Activated CD8-positive, alpha-beta T cell treated with anti-CD3 and anti-CD28 coated beads, Interleukin-2, amount 10 ng/mL, durations not matched to agents 7 days and 5 days (primary cell): ENCODE measurements around the gene SFI1. TPM values are rescaled to one million over a fixed set of nuclear protein-coding genes. Genes with fewer than 3 reads are reported as not detected.

Source experiments
- ATAC-seq: fragments of 150-1000 bp; cut with Tn5 transposase; one replicate; pipeline ENCODE4 v1.10.0; 2021; ENCODE audit warnings: moderate library complexity
- CTCF ChIA-PET: fragments of 350-600 bp; sonication (Branson Sonifier 250); formaldehyde crosslinking; loops from one replicate; lab custom pipeline; 2021; ENCODE audit warnings: antibody characterized with exemption; lab: Charles Lee
- POLR2A ChIA-PET: fragments of 350-600 bp; sonication (Branson Sonifier 250); formaldehyde crosslinking; loops from one replicate; lab custom pipeline; 2021; ENCODE audit warnings: antibody characterized with exemption; lab: Charles Lee
- DNase-seq: peaks from one replicate; pipeline ENCODE4 v3.0.0-alpha.2; 2020
- H3K27ac Mint-ChIP-seq: one replicate; pipeline ENCODE4 v1.8.0; 2021; ENCODE audit warnings: mild to moderate bottlenecking, mixed read lengths
- H3K27me3 Mint-ChIP-seq: one replicate; pipeline ENCODE4 v1.8.0; 2021; ENCODE audit warnings: low read depth, mixed read lengths
- H3K36me3 Mint-ChIP-seq: one replicate; pipeline ENCODE4 v1.8.0; 2021; ENCODE audit warnings: low read depth, mixed read lengths
- H3K4me1 Mint-ChIP-seq: one replicate; pipeline ENCODE4 v1.8.0; 2021; ENCODE audit warnings: low read depth, mixed read lengths
- H3K4me3 Mint-ChIP-seq: one replicate; pipeline ENCODE4 v1.8.0; 2021; ENCODE audit warnings: mild to moderate bottlenecking, mixed read lengths
- H3K9me3 Mint-ChIP-seq: one replicate; pipeline ENCODE4 v1.8.0; 2022; ENCODE audit warnings: mixed read lengths; ENCODE audit not compliant: insufficient read depth
- total RNA-seq, 2 experiments: library from RNA; stranded (reverse); gene quantifications; one replicate each; pipeline ENCODE4 v1.2.3, GENCODE V29; 2021

Gene SFI1
- total RNA-seq, 2 experiments from 2014 or later, result 136 to 141 TPM

- DNase-seq, result no peak
- peaks cover 32% of the 10 kb centered on the region for H3K36me3 Mint-ChIP-seq
- CTCF ChIA-PET, result no interaction called here
- peak overlapping the region; percentile 8 for H3K27ac Mint-ChIP-seq
- no peaks in the 10 kb centered on the region for H3K27me3 Mint-ChIP-seq
- POLR2A ChIA-PET, result no interaction called here
- H3K4me3 Mint-ChIP-seq, result no peak overlapping the region
- H3K9me3 Mint-ChIP-seq, result no peaks in the 10 kb centered on the region
- no peak for ATAC-seq
- no peaks in the 10 kb centered on the region for H3K4me1 Mint-ChIP-seq
These were observed 106.1 kb downstream of the SFI1 start for GRCh38 chr22:31602259-31602952.

GRCh38 chr22:31603081-31603525, 106.8 kb downstream of the SFI1 start:
- H3K9me3 Mint-ChIP-seq, result no peaks in the 10 kb centered on the region
- H3K36me3 Mint-ChIP-seq, result peaks cover 32% of the 10 kb centered on the region
- H3K27ac Mint-ChIP-seq, result no peak overlapping the region
- H3K4me1 Mint-ChIP-seq, result no peaks in the 10 kb centered on the region
- ATAC-seq, result no peak
- POLR2A ChIA-PET, result no interaction called here
- no peak for DNase-seq
- CTCF ChIA-PET, result interaction anchor here (0.9 kb wide), 1 partner anchor 257 kb away, joined by 3 read pairs; the partner anchor contains the start of gene PATZ1
- no peaks in the 10 kb centered on the region for H3K27me3 Mint-ChIP-seq
- H3K4me3 Mint-ChIP-seq, result no peak overlapping the region

- ChIA-PET CTCF (interaction anchor here (0.9 kb wide), 1 partner anchor 257 kb away, joined by 3 read pairs; the partner anchor contains the start of gene PATZ1), POLR2A (no interaction called here)
- no peak overlapping the region for H3K27ac Mint-ChIP-seq
- DNase-seq (no peak), ATAC-seq (no peak)
- no peaks in the 10 kb centered on the region for H3K9me3 Mint-ChIP-seq
- no peak overlapping the region for H3K4me3 Mint-ChIP-seq
- H3K36me3 Mint-ChIP-seq, result peaks cover 34% of the 10 kb centered on the region
- H3K4me1 Mint-ChIP-seq, result no peaks in the 10 kb centered on the region
- no peaks in the 10 kb centered on the region for H3K27me3 Mint-ChIP-seq
These were observed 107.2 kb downstream of the SFI1 start for GRCh38 chr22:31603574-31603973.

GRCh38 chr22:31604137-31604705, 107.9 kb downstream of the SFI1 start:
- H3K4me3 Mint-ChIP-seq, result no peak overlapping the region
- H3K4me1 Mint-ChIP-seq, result no peaks in the 10 kb centered on the region
- peaks cover 35% of the 10 kb centered on the region for H3K36me3 Mint-ChIP-seq
- H3K27me3 Mint-ChIP-seq, result no peaks in the 10 kb centered on the region
- ChIA-PET CTCF (no interaction called here), POLR2A (no interaction called here)
- DNase-seq (no peak), ATAC-seq (no peak)
- no peak overlapping the region for H3K27ac Mint-ChIP-seq
- no peaks in the 10 kb centered on the region for H3K9me3 Mint-ChIP-seq

- DNase-seq (no peak), ATAC-seq (no peak)
- CTCF ChIA-PET, result no interaction called here
- H3K27ac Mint-ChIP-seq, result peak overlapping the region; percentile 17
- peaks cover 38% of the 10 kb centered on the region for H3K36me3 Mint-ChIP-seq
- POLR2A ChIA-PET, result interaction anchor here (1.0 kb wide), 1 partner anchor 25 kb away, joined by 3 read pairs; no protein-coding TSS in a partner anchor
- no peaks in the 10 kb centered on the region for H3K27me3 Mint-ChIP-seq
- H3K4me3 Mint-ChIP-seq, result no peak overlapping the region
- H3K9me3 Mint-ChIP-seq, result no peaks in the 10 kb centered on the region
- no peaks in the 10 kb centered on the region for H3K4me1 Mint-ChIP-seq
These were observed 108.7 kb downstream of the SFI1 start for GRCh38 chr22:31604746-31605705.

- Mint-ChIP-seq H3K4me1 (no peaks in the 10 kb centered on the region), H3K36me3 (peaks cover 44% of the 10 kb centered on the region), H3K9me3 (no peaks in the 10 kb centered on the region), H3K4me3 (no peak overlapping the region), H3K27ac (peak overlapping the region; percentile 15), H3K27me3 (no peaks in the 10 kb centered on the region)
- ATAC-seq (no peak), DNase-seq (no peak)
- POLR2A ChIA-PET, result interaction anchor here (1.0 kb wide), 1 partner anchor 24 kb away, joined by 3 read pairs; no protein-coding TSS in a partner anchor
- CTCF ChIA-PET, result no interaction called here
These were observed 109.7 kb downstream of the SFI1 start for GRCh38 chr22:31605851-31606585.

- Mint-ChIP-seq H3K9me3 (no peaks in the 10 kb centered on the region), H3K27me3 (no peaks in the 10 kb centered on the region), H3K4me1 (no peaks in the 10 kb centered on the region), H3K36me3 (peaks cover 37% of the 10 kb centered on the region), H3K4me3 (no peak overlapping the region), H3K27ac (peak overlapping the region; percentile 64)
- ATAC-seq (no peak), DNase-seq (no peak)
- ChIA-PET CTCF (no interaction called here), POLR2A (no interaction called here)
These were observed 111.4 kb downstream of the SFI1 start for GRCh38 chr22:31607696-31608095.

- no peak for ATAC-seq
- DNase-seq, result no peak
- ChIA-PET CTCF (no interaction called here), POLR2A (interaction anchor here (1.1 kb wide), 1 partner anchor 15 kb away, joined by 3 read pairs; no protein-coding TSS in a partner anchor)
- Mint-ChIP-seq H3K4me1 (no peaks in the 10 kb centered on the region), H3K4me3 (no peak overlapping the region), H3K9me3 (no peaks in the 10 kb centered on the region), H3K27ac (peak overlapping the region; percentile 44), H3K27me3 (no peaks in the 10 kb centered on the region), H3K36me3 (peaks cover 37% of the 10 kb centered on the region)
These were observed 113.4 kb downstream of the SFI1 start for GRCh38 chr22:31609716-31610115.

- DNase-seq, result no peak
- Mint-ChIP-seq H3K4me3 (no peak overlapping the region), H3K4me1 (peaks cover 6% of the 10 kb centered on the region), H3K27me3 (no peaks in the 10 kb centered on the region), H3K27ac (no peak overlapping the region), H3K9me3 (no peaks in the 10 kb centered on the region), H3K36me3 (peaks cover 41% of the 10 kb centered on the region)
- ChIA-PET CTCF (no interaction called here), POLR2A (no interaction called here)
- ATAC-seq, result no peak
These were observed 114.3 kb downstream of the SFI1 start for GRCh38 chr22:31610611-31611010.

GRCh38 chr22:31611061-31611760, 114.9 kb downstream of the SFI1 start:
- Mint-ChIP-seq H3K27ac (peak overlapping the region; percentile 30), H3K4me1 (peaks cover 12% of the 10 kb centered on the region), H3K36me3 (peaks cover 40% of the 10 kb centered on the region), H3K9me3 (no peaks in the 10 kb centered on the region), H3K4me3 (no peak overlapping the region), H3K27me3 (no peaks in the 10 kb centered on the region)
- DNase-seq (no peak), ATAC-seq (no peak)
- ChIA-PET CTCF (no interaction called here), POLR2A (no interaction called here)

- Mint-ChIP-seq H3K27ac (peak overlapping the region; percentile 55), H3K9me3 (no peaks in the 10 kb centered on the region), H3K4me3 (no peak overlapping the region), H3K27me3 (no peaks in the 10 kb centered on the region), H3K4me1 (peaks cover 16% of the 10 kb centered on the region), H3K36me3 (peaks cover 37% of the 10 kb centered on the region)
- no peak for ATAC-seq
- CTCF ChIA-PET, result no interaction called here
- POLR2A ChIA-PET, result interaction anchor here (1.0 kb wide), 1 partner anchor 59 kb away, joined by 3 read pairs; no protein-coding TSS in a partner anchor
- no peak for DNase-seq
These were observed 116.6 kb downstream of the SFI1 start for GRCh38 chr22:31612891-31613285.
